Neural crest cell (in vitro differentiated cells): ENCODE measurements around the gene AVPR2. TPM values are rescaled to one million over a fixed set of nuclear protein-coding genes. Genes with fewer than 3 reads are reported as not detected.

ENCODE experiments used
- DNase-seq: peaks from one replicate; pipeline ENCODE4 v3.0.0; 2021; ENCODE audit warnings: low read depth, mixed read lengths, low spot score
- H3K27ac Mint-ChIP-seq: one replicate; pipeline ENCODE4 v1.8.0; 2021; ENCODE audit warnings: mild to moderate bottlenecking, mixed read lengths; ENCODE audit not compliant: unreplicated experiment
- H3K27me3 Mint-ChIP-seq: 2 replicates; pipeline ENCODE4 v1.8.0; 2021; ENCODE audit warnings: low read depth, mild to moderate bottlenecking, mixed read lengths
- H3K36me3 Mint-ChIP-seq: 2 replicates; pipeline ENCODE4 v1.8.0; 2021; ENCODE audit warnings: low read depth, mild to moderate bottlenecking, mixed read lengths
- H3K4me1 Mint-ChIP-seq: 2 replicates; pipeline ENCODE4 v1.8.0; 2021; ENCODE audit warnings: mixed read lengths
- H3K4me3 Mint-ChIP-seq: one replicate; pipeline ENCODE4 v1.8.0; 2021; ENCODE audit warnings: mild to moderate bottlenecking, mixed read lengths
- H3K9me3 Mint-ChIP-seq: 2 replicates; pipeline ENCODE4 v1.8.0; 2021; ENCODE audit warnings: mixed read lengths
- CTCF ChIP-seq: fragments of 200-600 bp; sonication (generic); conservative IDR thresholded peaks from 2 replicates; pipeline ENCODE4 v1.5.0; 2021; ENCODE audit warnings: antibody characterized with exemption, mild to moderate bottlenecking
- total RNA-seq: library from RNA; stranded (reverse); gene quantifications from 2 replicates; pipeline ENCODE4 v1.2.1, GENCODE V29; 2021

Gene AVPR2
- total RNA-seq, 1 donor from 2014 or later, result not detected

- Mint-ChIP-seq H3K36me3 (peaks cover 5% of the 10 kb centered on the region), H3K27me3 (peaks cover 6% of the 10 kb centered on the region), H3K4me3 (peak within 1 kb of the TSS; percentile 91), H3K27ac (peak within 1 kb of the TSS; percentile 12), H3K4me1 (peaks cover 36% of the 10 kb centered on the region), H3K9me3 (no peaks in the 10 kb centered on the region)
- TF ChIP-seq CTCF, result no peak
- no peak for DNase-seq
These were observed 21.5 kb downstream of the AVPR2 start, which contains the start of gene ARHGAP4 for GRCh38 chrX:153925739-153926551. TSS of gene ARHGAP4 (minus strand) at chrX:153926264. CDS start at chrX:153926202, 62 bp downstream.

GRCh38 chrX:153926552-153926857, 22.0 kb downstream of the AVPR2 start:
- Mint-ChIP-seq H3K27ac (no peak overlapping the region), H3K4me3 (no peak overlapping the region)
- no peak for DNase-seq

GRCh38 chrX:153926858-153927671, 22.6 kb downstream of the AVPR2 start:
- Mint-ChIP-seq H3K27me3 (peaks cover 6% of the 10 kb centered on the region), H3K4me3 (peak overlapping the region; percentile 91), H3K27ac (peak overlapping the region; percentile 86), H3K36me3 (peaks cover 10% of the 10 kb centered on the region), H3K9me3 (no peaks in the 10 kb centered on the region), H3K4me1 (peaks cover 36% of the 10 kb centered on the region)
- no peak for TF ChIP-seq CTCF
- no peak for DNase-seq

More at GRCh38 chrX:153926552-153926857, 22.0 kb downstream of the AVPR2 start:
- H3K27me3 Mint-ChIP-seq, result peaks cover 6% of the 10 kb centered on the region
- no peak for TF ChIP-seq CTCF
- peaks cover 8% of the 10 kb centered on the region for H3K36me3 Mint-ChIP-seq
- H3K4me1 Mint-ChIP-seq, result peaks cover 36% of the 10 kb centered on the region
- H3K9me3 Mint-ChIP-seq, result no peaks in the 10 kb centered on the region

GRCh38 chrX:153927672-153927921, 23.1 kb downstream of the AVPR2 start:
- Mint-ChIP-seq H3K4me3 (peak overlapping the region; percentile 91), H3K27ac (peak overlapping the region; percentile 86), H3K36me3 (peaks cover 10% of the 10 kb centered on the region), H3K4me1 (peaks cover 33% of the 10 kb centered on the region), H3K9me3 (no peaks in the 10 kb centered on the region), H3K27me3 (peaks cover 5% of the 10 kb centered on the region)
- TF ChIP-seq CTCF, result no peak
- DNase-seq, result no peak

GRCh38 chrX:153927922-153928760, 23.7 kb downstream of the AVPR2 start:
- peaks cover 10% of the 10 kb centered on the region for H3K36me3 Mint-ChIP-seq
- H3K27ac Mint-ChIP-seq, result peak overlapping the region; percentile 86
- H3K4me3 Mint-ChIP-seq, result peak overlapping the region; percentile 91
- peaks cover 30% of the 10 kb centered on the region for H3K4me1 Mint-ChIP-seq
- peak; percentile 78 for DNase-seq
- no peak for TF ChIP-seq CTCF
- peaks cover 4% of the 10 kb centered on the region for H3K27me3 Mint-ChIP-seq
- no peaks in the 10 kb centered on the region for H3K9me3 Mint-ChIP-seq
